ENCODE results near the gene KIF1B.

Gene KIF1B

DNA sequence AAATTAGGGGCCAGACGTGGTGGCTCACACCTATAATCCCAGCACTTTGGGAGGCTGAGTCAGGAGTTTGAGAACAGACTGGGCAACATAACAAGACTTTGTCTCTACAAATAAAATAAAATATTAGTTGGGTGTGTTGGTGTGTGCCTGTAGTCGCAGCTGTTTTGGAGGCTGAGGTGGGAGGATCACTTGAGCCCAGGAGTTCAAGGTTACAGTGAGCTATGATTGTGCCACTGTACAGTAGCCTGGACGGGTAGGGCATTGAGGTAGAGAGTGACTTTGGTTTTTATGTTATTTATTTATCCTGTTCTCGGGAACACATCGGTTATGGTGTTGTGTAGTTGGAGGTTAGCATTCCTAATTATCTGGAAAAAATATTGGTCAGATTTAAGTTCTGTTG, 19.5 kb downstream of the KIF1B start:
- H3K9me3 ChIP-seq (ENCODE audit: control insufficient read depth, insufficient read depth, low read depth, low read length): no peaks in the 10 kb centered on the region
- no peak overlapping the region for H3K27ac ChIP-seq (ENCODE audit: extremely low read depth, low read depth, low read length)
- POLR2A ChIA-PET: interaction anchor here (1.0 kb wide), 1 partner anchor 20 kb away, joined by 3 read pairs; the partner anchor contains the start of gene KIF1B
- no peak overlapping the region for H3K4me3 ChIP-seq (ENCODE audit: low read depth, low read length)
- H3K36me3 ChIP-seq (ENCODE audit: control insufficient read depth in 2 of 2, insufficient read depth in 1 of 2, low read length in 2 of 2): peaks cover 0 to 3% of the 10 kb centered on the region in 2 experiments; a peak in 2 of 3 replicates
- TF ChIP-seq BCL11B (tag by site-specific recombination; IDR thresholded peaks at IDR 0.05; ENCODE audit: low read depth) (no peak), ZNF747 (tag by site-specific recombination; IDR thresholded peaks at IDR 0.05) (no peak), GLIS2 (tag by site-specific recombination; IDR thresholded peaks at IDR 0.05) (no peak), ZNF19 (tag by site-specific recombination; IDR thresholded peaks at IDR 0.05; ENCODE audit: low read depth) (no peak), BCL11A (tag by site-specific recombination; IDR thresholded peaks at IDR 0.05; ENCODE audit: low read depth) (no peak), YY1 (tag by site-specific recombination; IDR thresholded peaks at IDR 0.05) (no peak), TCF7L2 (IDR thresholded peaks at IDR 0.05; ENCODE audit: borderline replicate concordance, low read depth, low read length) (no peak), ZNF37A (tag by site-specific recombination; IDR thresholded peaks at IDR 0.05) (no peak), ZNF16 (tag by site-specific recombination; IDR thresholded peaks at IDR 0.05; ENCODE audit: low read depth) (no peak), EGR2 (tag by site-specific recombination; IDR thresholded peaks at IDR 0.05; ENCODE audit: low read depth) (no peak), ZNF155 (tag by site-specific recombination; IDR thresholded peaks at IDR 0.05) (no peak)
- TF ChIP-seq, protein P1, sequence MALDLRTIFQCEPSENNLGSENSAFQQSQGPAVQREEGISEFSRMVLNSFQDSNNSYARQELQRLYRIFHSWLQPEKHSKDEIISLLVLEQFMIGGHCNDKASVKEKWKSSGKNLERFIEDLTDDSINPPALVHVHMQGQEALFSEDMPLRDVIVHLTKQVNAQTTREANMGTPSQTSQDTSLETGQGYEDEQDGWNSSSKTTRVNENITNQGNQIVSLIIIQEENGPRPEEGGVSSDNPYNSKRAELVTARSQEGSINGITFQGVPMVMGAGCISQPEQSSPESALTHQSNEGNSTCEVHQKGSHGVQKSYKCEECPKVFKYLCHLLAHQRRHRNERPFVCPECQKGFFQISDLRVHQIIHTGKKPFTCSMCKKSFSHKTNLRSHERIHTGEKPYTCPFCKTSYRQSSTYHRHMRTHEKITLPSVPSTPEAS (tag by site-specific recombination; IDR thresholded peaks at IDR 0.05): no peak
- CTCF ChIA-PET: no interaction called here
- 0 out of 2 replicates have a peak, but pooled peaks cover 4% of the 10 kb centered on the region for H3K4me1 ChIP-seq (ENCODE audit: control insufficient read depth, insufficient read depth, low read length)

DNA sequence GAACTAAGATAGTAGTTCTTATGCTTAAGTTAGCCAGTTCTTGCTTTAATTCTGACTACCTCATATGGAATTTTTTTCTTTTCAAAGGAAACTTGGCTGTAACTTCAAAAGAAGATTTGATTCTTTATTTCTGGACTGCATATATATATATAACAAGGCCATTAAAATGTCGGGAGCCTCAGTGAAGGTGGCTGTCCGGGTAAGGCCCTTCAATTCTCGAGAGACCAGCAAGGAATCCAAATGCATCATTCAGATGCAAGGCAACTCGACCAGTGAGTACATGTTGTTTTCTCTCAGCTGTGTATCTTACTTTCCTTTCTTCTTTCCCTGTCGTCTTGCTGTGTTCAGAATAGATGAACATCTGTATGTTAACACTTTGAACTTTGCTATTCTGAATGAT, 21.8 kb downstream of the KIF1B start:
- ChIA-PET POLR2A (no interaction called here), CTCF (no interaction called here)
- Histone ChIP-seq H3K9me3 (ENCODE audit: control insufficient read depth, insufficient read depth, low read depth, low read length) (no peaks in the 10 kb centered on the region), H3K36me3 (ENCODE audit: control insufficient read depth in 2 of 2, insufficient read depth in 1 of 2, low read length in 2 of 2) (peaks cover 0 to 14% of the 10 kb centered on the region in 2 experiments; a peak in 2 of 3 replicates), H3K4me3 (ENCODE audit: low read depth, low read length) (no peak overlapping the region), H3K27ac (ENCODE audit: extremely low read depth, low read depth, low read length) (no peak overlapping the region), H3K4me1 (ENCODE audit: control insufficient read depth, insufficient read depth, low read length) (0 out of 2 replicates have a peak, but pooled peaks cover 4% of the 10 kb centered on the region)
- TF ChIP-seq ZFP37 (tag by site-specific recombination; IDR thresholded peaks at IDR 0.05) (no peak), ZNF514 (tag by site-specific recombination; IDR thresholded peaks at IDR 0.05) (no peak), ZNF626 (tag by site-specific recombination; IDR thresholded peaks at IDR 0.05) (no peak), PRDM1 (tag by site-specific recombination; IDR thresholded peaks at IDR 0.05) (0 out of 2 replicates have a peak, but pooled peaks have one; percentile 14)

DNA sequence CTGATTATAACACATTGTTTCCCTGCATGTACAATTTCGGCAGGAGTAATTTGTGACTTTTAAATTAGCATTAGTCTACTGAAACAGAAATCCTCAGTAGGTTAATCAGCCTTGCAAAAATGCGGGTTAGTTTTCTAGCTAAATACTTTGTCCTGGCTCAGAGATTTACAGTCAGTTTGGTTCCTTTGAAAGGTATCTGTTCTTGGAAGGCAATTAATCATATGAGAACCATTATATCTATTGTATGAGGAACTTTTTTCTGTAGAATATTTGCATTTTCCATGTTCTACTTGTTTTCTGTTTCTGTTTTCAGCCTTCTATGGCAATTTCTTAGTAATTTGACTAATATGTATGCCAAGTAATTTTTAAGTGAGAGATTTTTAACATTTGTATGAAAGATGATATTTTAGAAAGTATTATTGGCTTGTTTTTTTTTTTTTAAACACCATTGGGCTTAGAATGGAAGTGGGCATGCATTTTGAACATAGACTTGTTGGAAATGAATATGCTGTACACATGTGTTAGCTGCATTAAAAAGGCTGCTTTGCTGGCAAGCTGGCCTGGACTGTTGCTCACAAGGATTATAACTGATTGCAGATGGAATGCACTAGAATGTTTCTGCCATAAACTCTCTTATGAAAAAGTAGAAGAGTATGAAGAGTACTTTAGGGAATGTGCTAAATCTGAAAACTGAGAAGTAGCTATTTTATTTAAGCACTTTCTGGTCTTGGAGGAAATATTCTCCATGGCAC, 26.2 kb downstream of the KIF1B start:
- H3K4me1 ChIP-seq (ENCODE audit: control insufficient read depth, insufficient read depth, low read length): 0 out of 2 replicates have a peak, but pooled peaks cover 4% of the 10 kb centered on the region
- H3K36me3 ChIP-seq (ENCODE audit: control insufficient read depth in 2 of 2, insufficient read depth in 1 of 2, low read length in 2 of 2): peaks cover 9 to 14% of the 10 kb centered on the region in 2 experiments; a peak in 2 of 3 replicates
- H3K4me3 ChIP-seq (ENCODE audit: low read depth, low read length): no peak overlapping the region
- ChIA-PET CTCF (interaction anchor here (1.0 kb wide), 1 partner anchor 27 kb away, joined by 4 read pairs; no protein-coding TSS in a partner anchor), POLR2A (interaction anchor here (1.7 kb wide), 1 partner anchor 27 kb away, joined by 4 read pairs; the partner anchor contains the start of gene KIF1B)
- no peaks in the 10 kb centered on the region for H3K9me3 ChIP-seq (ENCODE audit: control insufficient read depth, insufficient read depth, low read depth, low read length)
- no peak overlapping the region for H3K27ac ChIP-seq (ENCODE audit: extremely low read depth, low read depth, low read length)
- no peak for TF ChIP-seq IKZF3 (tag by site-specific recombination; IDR thresholded peaks at IDR 0.05)
- TF ChIP-seq ZNF366 (tag by site-specific recombination; conservative IDR thresholded peaks at IDR 0.05): no peak
- TF ChIP-seq ZNF560 (tag by site-specific recombination; IDR thresholded peaks at IDR 0.05; ENCODE audit: borderline replicate concordance): no peak
- TF ChIP-seq, protein P2, sequence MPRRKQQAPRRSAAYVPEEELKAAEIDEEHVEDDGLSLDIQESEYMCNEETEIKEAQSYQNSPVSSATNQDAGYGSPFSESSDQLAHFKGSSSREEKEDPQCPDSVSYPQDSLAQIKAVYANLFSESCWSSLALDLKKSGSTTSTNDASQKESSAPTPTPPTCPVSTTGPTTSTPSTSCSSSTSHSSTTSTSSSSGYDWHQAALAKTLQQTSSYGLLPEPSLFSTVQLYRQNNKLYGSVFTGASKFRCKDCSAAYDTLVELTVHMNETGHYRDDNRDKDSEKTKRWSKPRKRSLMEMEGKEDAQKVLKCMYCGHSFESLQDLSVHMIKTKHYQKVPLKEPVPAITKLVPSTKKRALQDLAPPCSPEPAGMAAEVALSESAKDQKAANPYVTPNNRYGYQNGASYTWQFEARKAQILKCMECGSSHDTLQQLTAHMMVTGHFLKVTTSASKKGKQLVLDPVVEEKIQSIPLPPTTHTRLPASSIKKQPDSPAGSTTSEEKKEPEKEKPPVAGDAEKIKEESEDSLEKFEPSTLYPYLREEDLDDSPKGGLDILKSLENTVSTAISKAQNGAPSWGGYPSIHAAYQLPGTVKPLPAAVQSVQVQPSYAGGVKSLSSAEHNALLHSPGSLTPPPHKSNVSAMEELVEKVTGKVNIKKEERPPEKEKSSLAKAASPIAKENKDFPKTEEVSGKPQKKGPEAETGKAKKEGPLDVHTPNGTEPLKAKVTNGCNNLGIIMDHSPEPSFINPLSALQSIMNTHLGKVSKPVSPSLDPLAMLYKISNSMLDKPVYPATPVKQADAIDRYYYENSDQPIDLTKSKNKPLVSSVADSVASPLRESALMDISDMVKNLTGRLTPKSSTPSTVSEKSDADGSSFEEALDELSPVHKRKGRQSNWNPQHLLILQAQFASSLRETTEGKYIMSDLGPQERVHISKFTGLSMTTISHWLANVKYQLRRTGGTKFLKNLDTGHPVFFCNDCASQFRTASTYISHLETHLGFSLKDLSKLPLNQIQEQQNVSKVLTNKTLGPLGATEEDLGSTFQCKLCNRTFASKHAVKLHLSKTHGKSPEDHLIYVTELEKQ (tag by site-specific recombination; IDR thresholded peaks at IDR 0.05; ENCODE audit: borderline replicate concordance): no peak
- no peak for TF ChIP-seq ZXDB (tag by site-specific recombination; IDR thresholded peaks at IDR 0.05)
- TF ChIP-seq ZSCAN23 (tag by site-specific recombination; IDR thresholded peaks at IDR 0.05): no peak
- TF ChIP-seq ZNF792 (tag by site-specific recombination; IDR thresholded peaks at IDR 0.05): no peak
- TF ChIP-seq ZNF621 (tag by site-specific recombination; IDR thresholded peaks at IDR 0.05): no peak
- TF ChIP-seq GLIS2 (tag by site-specific recombination; IDR thresholded peaks at IDR 0.05): no peak
- no peak for TF ChIP-seq TRIM28 (IDR thresholded peaks at IDR 0.05; ENCODE audit: borderline replicate concordance, low read length)
- TF ChIP-seq GFI1B (tag by site-specific recombination; IDR thresholded peaks at IDR 0.05): no peak
- TF ChIP-seq ZNF549 (tag by site-specific recombination; IDR thresholded peaks at IDR 0.05): no peak
- no peak for TF ChIP-seq KLF10 (tag by site-specific recombination; IDR thresholded peaks at IDR 0.05)
- no peak for TF ChIP-seq MZF1 (tag by site-specific recombination; IDR thresholded peaks at IDR 0.05; ENCODE audit: borderline replicate concordance)
